NB4 (cell line): ENCODE measurements around the gene VRK3.

Experiments used
- MAX ChIP-seq: IDR thresholded peaks from 2 replicates; pipeline ENCODE4 v1.6.1; 2011; ENCODE audit warnings: low read depth, low read length
- MYC ChIP-seq: IDR thresholded peaks from 2 replicates; pipeline ENCODE4 v1.6.1; 2011; ENCODE audit warnings: low read depth, low read length
- POLR2A ChIP-seq: IDR thresholded peaks from 2 replicates; pipeline ENCODE4 v1.6.1; 2011; ENCODE audit warnings: mild to moderate bottlenecking; ENCODE audit not compliant: insufficient read length; ENCODE audit errors: extremely low read depth
- TF ChIP-seq, protein P1 (sequence below): IDR thresholded peaks from one replicate; pipeline ENCODE4 v1.5.1; 2012; ENCODE audit warnings: low read depth, low read length

DNA sequence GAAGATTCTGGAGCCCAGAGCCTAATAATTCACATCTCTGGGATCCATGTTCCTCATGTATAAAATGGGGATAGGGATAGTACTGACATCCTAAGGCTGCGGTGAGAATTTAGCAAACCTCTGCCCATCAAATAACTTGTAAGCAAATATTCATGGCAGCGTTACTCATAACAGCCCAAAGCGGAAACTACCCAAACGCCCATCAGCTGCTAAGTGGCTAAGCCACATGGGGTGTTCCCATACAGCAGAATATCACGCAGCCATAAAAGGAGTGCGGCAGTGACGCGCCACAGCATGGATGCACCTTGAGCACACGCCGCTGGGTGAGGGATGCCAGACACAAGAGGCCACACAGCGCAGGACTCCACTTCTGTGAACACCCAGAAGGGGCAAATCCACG is 19.7 kb downstream of the VRK3 start:
- TF ChIP-seq, protein P1, sequence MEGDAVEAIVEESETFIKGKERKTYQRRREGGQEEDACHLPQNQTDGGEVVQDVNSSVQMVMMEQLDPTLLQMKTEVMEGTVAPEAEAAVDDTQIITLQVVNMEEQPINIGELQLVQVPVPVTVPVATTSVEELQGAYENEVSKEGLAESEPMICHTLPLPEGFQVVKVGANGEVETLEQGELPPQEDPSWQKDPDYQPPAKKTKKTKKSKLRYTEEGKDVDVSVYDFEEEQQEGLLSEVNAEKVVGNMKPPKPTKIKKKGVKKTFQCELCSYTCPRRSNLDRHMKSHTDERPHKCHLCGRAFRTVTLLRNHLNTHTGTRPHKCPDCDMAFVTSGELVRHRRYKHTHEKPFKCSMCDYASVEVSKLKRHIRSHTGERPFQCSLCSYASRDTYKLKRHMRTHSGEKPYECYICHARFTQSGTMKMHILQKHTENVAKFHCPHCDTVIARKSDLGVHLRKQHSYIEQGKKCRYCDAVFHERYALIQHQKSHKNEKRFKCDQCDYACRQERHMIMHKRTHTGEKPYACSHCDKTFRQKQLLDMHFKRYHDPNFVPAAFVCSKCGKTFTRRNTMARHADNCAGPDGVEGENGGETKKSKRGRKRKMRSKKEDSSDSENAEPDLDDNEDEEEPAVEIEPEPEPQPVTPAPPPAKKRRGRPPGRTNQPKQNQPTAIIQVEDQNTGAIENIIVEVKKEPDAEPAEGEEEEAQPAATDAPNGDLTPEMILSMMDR, result no peak
- TF ChIP-seq POLR2A (no peak), MAX (no peak), MYC (no peak)
